Uterus (tissue), 2 donors: ENCODE results near the gene PTPRQ.
"Not testable (repeated sequence)": the region's sequence is repeated elsewhere in the genome, so short reads cannot be mapped to it uniquely, and the experiment has no call there.

Experiments used
- CTCF ChIP-seq, 4 experiments: fragments of 200-600 bp in 2 of 4; fragments of 450-650 bp in 2 of 4; sonication (generic) in 2 of 4; IDR thresholded peaks; one replicate each; pipeline ENCODE4 v1.5.1; 2016 to 2019; ENCODE audit warnings: antibody characterized with exemption in 4 of 4, mild to moderate bottlenecking in 2 of 4, moderate library complexity in 1 of 4
- POLR2A ChIP-seq, 2 donors: fragments of 450-650 bp; IDR thresholded peaks; one replicate each; pipeline ENCODE4 v1.6.1; 2016; ENCODE audit warnings: antibody characterized with exemption in 2 of 2, mild to moderate bottlenecking in 1 of 2, moderate library complexity in 1 of 2

- not testable (repeated sequence) for TF ChIP-seq CTCF, POLR2A (IDR thresholded peaks at IDR 0.05)
Measured at GRCh38 chr12:80461851-80462250, 17.8 kb downstream of the PTPRQ start.
